ENCODE measurements around the gene VPS35.

GRCh38 chr16:46718214-46718613 is 29.2 kb upstream of the VPS35 start:
- TF ChIP-seq CTCF (tag by site-specific recombination; IDR thresholded peaks at IDR 0.05) (no peak), ZNF544 (tag by site-specific recombination; IDR thresholded peaks at IDR 0.05) (no peak), ZNF350 (tag by site-specific recombination; IDR thresholded peaks at IDR 0.05) (no peak), ZFP3 (tag by site-specific recombination; IDR thresholded peaks at IDR 0.05; ENCODE audit: low read depth) (no peak), ZFHX2 (tag by site-specific recombination; conservative IDR thresholded peaks at IDR 0.05) (no peak), ZNF239 (tag by site-specific recombination; IDR thresholded peaks at IDR 0.05) (no peak)
